NCI-H146 treated with DMSO at 0.1 percent for 48 hours (cell line): ENCODE measurements around the gene DLGAP1.
"Not testable (repeated sequence)": the region's sequence is repeated elsewhere in the genome, so short reads cannot be mapped to it uniquely, and the experiment has no call there.

ENCODE experiments used
- DNase-seq: peaks from one replicate; lab custom pipeline; 2025; ENCODE audit not compliant: unreplicated experiment; lab: John Stamatoyannopoulos, UW

Gene DLGAP1

GRCh38 chr18:4293337-4293736, 161.8 kb downstream of the DLGAP1 start:
- no peak for DNase-seq

- no peak for DNase-seq
Measured at GRCh38 chr18:4292696-4293095, 162.4 kb downstream of the DLGAP1 start.

DNA sequence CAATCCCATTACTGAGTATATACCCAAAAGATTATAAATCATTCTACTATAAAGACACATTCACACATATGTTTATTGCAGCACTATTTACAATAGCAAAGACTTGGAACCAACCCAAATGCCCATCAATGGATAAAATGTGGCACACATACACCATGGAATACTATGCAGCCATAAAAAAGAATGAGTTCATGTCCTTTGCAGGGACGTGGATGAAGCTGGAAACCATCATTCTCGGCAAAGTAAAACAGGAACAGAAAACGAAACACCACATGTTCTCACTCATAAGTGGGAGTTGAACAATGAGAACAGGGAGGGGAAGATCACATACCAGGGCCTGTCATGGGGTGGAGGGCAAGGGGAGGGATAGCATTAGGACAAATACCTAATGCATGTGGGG, 167.8 kb downstream of the DLGAP1 start:
- DNase-seq = not testable (repeated sequence)

GRCh38 chr18:4286256-4286655, 168.9 kb downstream of the DLGAP1 start:
- DNase-seq = no peak

GRCh38 chr18:4285525-4285924, 169.6 kb downstream of the DLGAP1 start:
- no peak for DNase-seq

- DNase-seq = no peak
Measured at GRCh38 chr18:4284528-4284927, 170.6 kb downstream of the DLGAP1 start.

GRCh38 chr18:4283746-4284291, 171.3 kb downstream of the DLGAP1 start:
- no peak for DNase-seq

DNA sequence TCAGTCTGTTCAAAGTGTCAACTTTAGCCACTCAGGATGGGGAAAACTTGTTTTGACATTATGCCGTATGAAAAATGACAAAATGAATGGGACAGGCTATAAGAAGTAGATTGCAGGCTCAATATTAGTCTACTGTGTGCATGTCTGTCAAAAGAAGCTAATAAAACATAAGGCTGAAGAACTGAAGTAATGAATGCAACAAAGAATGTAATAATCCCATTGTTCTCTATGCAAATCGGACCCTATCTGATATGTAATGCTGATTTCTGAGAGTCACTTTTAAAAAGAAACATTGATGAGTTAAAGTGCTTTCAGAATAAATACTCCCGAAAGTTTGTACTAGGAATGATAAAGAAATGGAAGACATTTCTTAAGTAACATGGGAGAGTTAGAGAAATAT, 172.2 kb downstream of the DLGAP1 start:
- DNase-seq = no peak

- DNase-seq = no peak
Measured at GRCh38 chr18:4276953-4277585, 178.0 kb downstream of the DLGAP1 start.

DNA sequence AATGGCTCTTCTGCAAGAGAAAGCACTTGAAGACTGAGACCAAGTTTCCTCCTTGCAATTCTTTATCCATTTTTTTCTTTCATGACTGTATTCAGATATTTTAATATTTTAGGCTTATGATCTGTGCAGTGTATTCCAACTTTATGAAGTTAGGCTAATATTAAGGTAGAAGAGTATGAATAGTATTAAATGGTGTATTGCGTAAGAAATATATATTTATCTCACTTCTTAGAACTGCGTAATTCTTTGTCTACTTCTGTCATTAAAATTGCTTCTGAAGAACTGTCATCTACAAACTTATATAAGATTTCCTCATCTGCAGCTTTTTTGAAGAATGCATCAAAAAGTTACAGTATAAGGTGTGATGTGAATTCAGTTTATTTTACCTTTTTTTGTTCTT, 183.2 kb downstream of the DLGAP1 start:
- no peak for DNase-seq

- DNase-seq = no peak
Measured at GRCh38 chr18:4270988-4271387, 184.1 kb downstream of the DLGAP1 start.

GRCh38 chr18:4270016-4270415, 185.1 kb downstream of the DLGAP1 start:
- DNase-seq = no peak

DNA sequence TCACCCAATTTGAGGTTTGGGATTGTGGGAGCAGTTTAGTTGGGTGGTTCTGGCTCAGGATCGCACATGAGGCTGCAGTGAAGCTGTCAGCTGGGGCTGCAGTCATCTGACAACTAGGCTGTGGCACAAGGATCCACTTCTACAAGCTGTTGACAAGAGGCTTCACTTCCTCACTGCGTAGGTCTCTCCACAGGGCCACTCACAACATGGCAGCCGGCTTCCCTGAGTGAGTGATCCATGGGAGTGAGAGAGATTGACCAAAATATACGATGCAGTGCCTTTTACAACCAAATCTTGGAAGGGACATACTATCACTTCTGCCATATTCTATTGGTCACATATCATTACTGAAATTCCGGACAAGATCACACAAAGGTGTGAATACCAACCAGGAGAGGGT, 187.5 kb downstream of the DLGAP1 start:
- DNase-seq = no peak

DNA sequence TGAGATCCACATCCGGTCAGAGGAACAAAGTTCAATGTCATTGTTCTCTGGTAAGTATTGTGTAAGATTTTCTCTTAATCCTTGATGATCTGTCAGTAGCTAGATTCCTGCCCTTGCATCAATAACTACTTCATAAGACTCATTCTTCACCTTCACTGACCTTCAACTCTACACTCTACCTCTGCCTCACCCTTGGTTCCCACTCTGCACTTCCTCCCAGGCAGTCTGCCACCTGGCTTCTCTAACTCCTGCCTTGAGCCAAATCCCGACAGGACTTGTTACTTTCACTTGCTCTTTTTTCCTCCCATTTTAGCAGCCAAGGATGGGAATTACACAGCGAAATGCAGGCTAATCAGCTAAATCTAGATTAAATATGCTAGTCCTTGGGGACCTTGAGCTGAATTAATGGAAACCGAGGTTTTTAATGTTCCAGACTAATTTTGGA, 190.7 kb downstream of the DLGAP1 start:
- no peak for DNase-seq

- no peak for DNase-seq
Measured at GRCh38 chr18:4260107-4260506, 195.0 kb downstream of the DLGAP1 start.

DNA sequence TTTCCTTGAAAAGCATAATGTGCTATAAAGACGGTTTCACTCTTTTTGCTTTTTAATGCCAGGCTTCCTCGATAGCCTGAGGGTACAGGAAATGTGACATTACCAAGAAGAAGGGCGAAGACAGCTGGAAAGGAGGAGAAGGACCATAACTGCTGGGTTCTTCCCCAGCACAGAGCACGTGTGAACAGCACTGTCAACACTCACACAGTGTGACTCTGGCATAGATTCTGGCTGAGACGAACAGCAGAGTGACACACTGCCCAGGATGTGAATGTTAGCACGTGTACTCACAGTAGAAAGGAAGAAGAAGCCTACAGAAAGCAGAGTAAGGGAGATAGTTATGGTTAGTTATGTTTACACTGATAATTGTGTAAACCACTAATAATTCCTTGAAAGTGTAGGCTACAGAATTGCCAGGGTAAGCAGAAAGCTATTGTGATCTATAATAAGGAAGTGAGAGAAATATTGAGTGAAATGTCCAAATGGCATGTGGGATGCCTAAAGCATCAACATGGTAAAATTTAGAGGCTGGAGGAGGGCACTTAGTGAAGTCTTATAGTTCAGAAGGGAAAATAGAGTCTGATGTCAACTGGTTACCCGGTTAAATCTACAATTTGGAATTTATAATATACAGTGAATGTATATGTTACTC, 198.2 kb downstream of the DLGAP1 start:
- no peak for DNase-seq

DNA sequence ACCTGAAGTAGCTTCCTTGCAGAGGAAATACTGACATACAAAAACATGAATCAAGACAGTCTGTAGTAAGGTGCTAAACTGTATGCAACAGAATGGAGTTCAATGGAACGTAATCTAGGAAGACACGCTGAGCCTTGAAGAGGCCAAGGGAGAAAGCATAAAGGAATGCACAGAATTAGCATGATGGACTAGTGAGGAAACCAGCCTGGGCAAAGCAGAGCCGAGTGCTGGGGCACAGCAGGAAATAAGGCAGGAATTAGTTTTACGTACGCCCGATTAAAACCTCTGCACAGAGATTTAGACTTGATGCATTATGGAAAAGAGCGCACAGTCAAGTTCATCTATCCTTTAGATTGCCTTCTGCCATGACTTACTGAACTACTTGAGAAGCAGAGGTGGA, 200.3 kb downstream of the DLGAP1 start:
- no peak for DNase-seq

DNA sequence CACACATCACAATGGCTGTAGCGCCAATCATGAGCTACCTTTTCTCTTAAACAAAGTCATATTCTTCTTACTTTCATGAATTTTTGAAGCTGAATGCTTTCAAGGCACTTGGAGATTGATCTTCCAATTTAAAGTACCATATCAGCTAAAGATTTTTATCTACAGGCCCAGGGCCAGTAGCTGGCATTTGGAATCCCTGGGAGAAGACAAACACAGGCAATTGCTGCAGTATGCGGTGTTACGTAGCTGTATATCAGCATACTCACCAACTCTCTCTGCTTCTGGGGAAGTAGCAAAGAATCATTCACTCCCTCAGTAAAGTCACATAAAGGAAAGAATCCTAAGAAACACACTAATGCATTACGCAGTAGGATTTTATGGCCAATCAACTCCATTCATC, 202.3 kb downstream of the DLGAP1 start:
- DNase-seq = no peak

DNA sequence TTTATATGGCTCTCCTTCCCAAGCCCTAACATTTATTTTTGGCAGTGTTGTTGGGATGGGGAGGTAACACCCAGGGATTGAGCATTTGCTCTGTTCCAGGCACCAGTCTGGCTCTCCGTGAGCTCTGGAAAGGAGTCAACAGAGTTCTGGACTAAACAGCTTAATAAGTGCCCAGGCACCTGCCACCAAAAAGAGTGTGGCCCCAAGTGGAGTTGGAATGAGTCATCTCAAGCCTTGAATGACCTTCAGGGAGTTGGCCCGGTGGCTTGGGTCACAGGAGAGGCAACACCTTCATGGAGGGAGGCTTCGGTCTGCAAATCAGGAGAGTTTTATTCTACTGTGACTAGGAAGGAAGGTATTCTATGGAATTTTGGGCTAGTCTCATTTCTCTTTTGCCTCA, 203.2 kb downstream of the DLGAP1 start:
- DNase-seq = no peak

GRCh38 chr18:4251206-4251605, 203.9 kb downstream of the DLGAP1 start:
- DNase-seq = no peak

DNA sequence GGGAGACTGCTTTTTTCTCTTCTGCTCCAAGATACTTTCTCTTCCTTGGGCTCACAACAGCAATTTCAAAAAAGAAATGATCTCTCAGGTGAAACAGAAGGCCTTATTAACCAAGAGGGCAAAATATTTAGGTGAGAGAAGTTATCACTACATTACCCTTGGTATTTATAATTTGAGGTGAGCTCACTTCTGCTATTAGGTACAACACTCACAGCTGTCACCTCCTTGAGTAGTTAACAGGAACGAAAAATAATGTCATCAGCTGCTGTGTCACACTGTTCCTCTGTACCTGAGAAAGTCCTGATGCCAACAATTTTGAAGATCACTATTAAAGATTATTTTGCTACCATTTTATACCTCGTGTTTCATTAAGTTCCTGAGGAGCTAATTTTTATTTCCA, 205.0 kb downstream of the DLGAP1 start:
- no peak for DNase-seq

DNA sequence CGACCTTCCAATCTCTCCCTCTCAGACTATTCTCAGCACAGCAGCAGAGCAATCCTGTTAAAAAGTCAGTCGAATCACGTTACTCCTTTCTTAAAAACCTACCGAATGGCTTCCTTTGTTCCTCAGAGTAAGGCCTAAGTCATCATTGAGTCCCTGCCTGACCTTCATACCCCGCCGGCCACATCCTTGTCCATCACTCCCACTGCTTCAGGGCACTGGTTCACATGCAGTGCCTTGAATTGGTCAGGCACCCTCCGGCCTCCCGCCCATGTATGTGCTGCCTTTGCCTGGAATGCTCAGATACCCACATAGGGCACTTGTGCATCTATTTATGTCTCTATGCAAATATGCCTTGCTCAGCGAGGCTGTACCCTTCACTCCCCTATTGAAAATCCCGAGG, 206.4 kb downstream of the DLGAP1 start:
- DNase-seq = no peak

- DNase-seq = no peak
Measured at GRCh38 chr18:4246374-4246773, 208.7 kb downstream of the DLGAP1 start.
